ENCODE measurements around the gene RELT. TPM values are rescaled to one million over a fixed set of nuclear protein-coding genes. Genes with fewer than 3 reads are reported as not detected.

Gene RELT
- total and polyA plus RNA-seq, 2 of the 13 experiments (the other 11 are each of a cell fraction or from before 2014, with no cell fraction given): 2.5 to 4.7 TPM

DNA sequence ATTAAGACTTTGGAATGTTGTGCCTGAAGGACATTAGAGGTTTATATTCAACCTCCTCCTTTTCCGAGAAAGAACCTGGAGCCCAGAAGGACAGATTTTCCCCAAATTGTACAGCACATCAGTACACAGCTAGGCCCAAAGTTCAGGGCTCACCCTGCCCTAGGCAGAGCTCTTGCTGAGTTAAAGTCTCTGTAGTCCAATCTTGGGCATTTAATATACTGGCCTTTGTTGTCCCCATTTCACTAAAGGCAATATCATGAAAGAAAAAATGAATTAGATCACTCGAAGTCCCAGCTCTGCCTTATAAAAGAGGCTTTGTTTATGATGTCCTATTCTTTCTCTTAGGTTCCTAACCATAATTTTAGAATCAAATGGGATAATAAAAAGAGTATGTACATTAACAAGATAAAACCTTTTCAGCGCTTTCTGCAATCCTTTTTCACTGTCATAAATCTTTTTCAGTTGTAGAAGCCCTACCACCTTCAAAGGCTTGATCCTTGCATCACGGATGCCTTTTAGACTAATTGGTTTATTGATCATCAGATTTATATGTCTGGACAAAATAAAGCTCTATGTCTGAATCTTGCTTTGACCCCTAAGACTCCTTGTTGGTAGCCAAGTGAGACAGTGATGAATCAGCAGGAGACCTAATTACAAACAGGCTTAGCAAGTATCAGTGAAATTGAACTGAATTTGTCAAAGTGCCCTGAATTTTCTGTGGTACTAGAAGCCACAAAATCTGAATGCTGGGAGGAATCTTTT, 39.8 kb downstream of the RELT start:
- POLR2A ChIA-PET: no interaction called here

More for the DNA sequence above, 39.8 kb downstream of the RELT start:
- Histone ChIP-seq H2AFZ (ENCODE audit: low read length) (no peak overlapping the region), H3K9me3 (ENCODE audit: low read length) (no peaks in the 10 kb centered on the region), H3K36me3 (replicated peaks in 1 of 2; ENCODE audit: control insufficient read depth in 1 of 2, insufficient read depth in 2 of 2, low read length in 2 of 2) (peaks cover 2 to 5% of the 10 kb centered on the region in 2 experiments; a peak in 3 of 5 replicates), H3K9ac (ENCODE audit: insufficient read depth, low read depth, low read length) (no peak overlapping the region), H3K79me2 (ENCODE audit: insufficient read depth, low read length) (no peaks in the 10 kb centered on the region), H3K4me2 (ENCODE audit: low read depth, low read length) (no peak overlapping the region), H3K4me1 (ENCODE audit: insufficient read depth, low read length) (peaks cover 33% of the 10 kb centered on the region), H3K4me3 (replicated peaks in 1 of 3; ENCODE audit: insufficient read depth in 1 of 3, low read depth in 2 of 3, low read length in 3 of 3) (no peak overlapping the region), H3K27ac (ENCODE audit: extremely low read length, insufficient read depth, low read length) (no peak overlapping the region), H4K20me1 (ENCODE audit: insufficient read depth, low read length) (no peaks in the 10 kb centered on the region), H3K27me3 (ENCODE audit: control insufficient read depth in 1 of 2, insufficient read depth in 2 of 2, low read length in 2 of 2) (no peaks in the 10 kb centered on the region)
- no peak for TF ChIP-seq CEBPG (CRISPR knock-in tag; IDR thresholded peaks at IDR 0.05)
- no peak for TF ChIP-seq PAX8 (CRISPR knock-in tag; IDR thresholded peaks at IDR 0.05; ENCODE audit: borderline replicate concordance)
- TF ChIP-seq SNAI1 (CRISPR knock-in tag; IDR thresholded peaks at IDR 0.05; ENCODE audit: borderline replicate concordance): no peak
- TF ChIP-seq SATB2 (CRISPR knock-in tag; IDR thresholded peaks at IDR 0.05): no peak
- TF ChIP-seq, protein P1, sequence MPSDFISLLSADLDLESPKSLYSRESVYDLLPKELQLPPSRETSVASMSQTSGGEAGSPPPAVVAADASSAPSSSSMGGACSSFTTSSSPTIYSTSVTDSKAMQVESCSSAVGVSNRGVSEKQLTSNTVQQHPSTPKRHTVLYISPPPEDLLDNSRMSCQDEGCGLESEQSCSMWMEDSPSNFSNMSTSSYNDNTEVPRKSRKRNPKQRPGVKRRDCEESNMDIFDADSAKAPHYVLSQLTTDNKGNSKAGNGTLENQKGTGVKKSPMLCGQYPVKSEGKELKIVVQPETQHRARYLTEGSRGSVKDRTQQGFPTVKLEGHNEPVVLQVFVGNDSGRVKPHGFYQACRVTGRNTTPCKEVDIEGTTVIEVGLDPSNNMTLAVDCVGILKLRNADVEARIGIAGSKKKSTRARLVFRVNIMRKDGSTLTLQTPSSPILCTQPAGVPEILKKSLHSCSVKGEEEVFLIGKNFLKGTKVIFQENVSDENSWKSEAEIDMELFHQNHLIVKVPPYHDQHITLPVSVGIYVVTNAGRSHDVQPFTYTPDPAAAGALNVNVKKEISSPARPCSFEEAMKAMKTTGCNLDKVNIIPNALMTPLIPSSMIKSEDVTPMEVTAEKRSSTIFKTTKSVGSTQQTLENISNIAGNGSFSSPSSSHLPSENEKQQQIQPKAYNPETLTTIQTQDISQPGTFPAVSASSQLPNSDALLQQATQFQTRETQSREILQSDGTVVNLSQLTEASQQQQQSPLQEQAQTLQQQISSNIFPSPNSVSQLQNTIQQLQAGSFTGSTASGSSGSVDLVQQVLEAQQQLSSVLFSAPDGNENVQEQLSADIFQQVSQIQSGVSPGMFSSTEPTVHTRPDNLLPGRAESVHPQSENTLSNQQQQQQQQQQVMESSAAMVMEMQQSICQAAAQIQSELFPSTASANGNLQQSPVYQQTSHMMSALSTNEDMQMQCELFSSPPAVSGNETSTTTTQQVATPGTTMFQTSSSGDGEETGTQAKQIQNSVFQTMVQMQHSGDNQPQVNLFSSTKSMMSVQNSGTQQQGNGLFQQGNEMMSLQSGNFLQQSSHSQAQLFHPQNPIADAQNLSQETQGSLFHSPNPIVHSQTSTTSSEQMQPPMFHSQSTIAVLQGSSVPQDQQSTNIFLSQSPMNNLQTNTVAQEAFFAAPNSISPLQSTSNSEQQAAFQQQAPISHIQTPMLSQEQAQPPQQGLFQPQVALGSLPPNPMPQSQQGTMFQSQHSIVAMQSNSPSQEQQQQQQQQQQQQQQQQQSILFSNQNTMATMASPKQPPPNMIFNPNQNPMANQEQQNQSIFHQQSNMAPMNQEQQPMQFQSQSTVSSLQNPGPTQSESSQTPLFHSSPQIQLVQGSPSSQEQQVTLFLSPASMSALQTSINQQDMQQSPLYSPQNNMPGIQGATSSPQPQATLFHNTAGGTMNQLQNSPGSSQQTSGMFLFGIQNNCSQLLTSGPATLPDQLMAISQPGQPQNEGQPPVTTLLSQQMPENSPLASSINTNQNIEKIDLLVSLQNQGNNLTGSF (CRISPR knock-in tag; IDR thresholded peaks at IDR 0.05): no peak
- TF ChIP-seq ZNF264 (CRISPR knock-in tag; IDR thresholded peaks at IDR 0.05): no peak
- TF ChIP-seq SPEN (CRISPR knock-in tag; IDR thresholded peaks at IDR 0.05; ENCODE audit: low read depth): no peak
- TF ChIP-seq ZNF230 (CRISPR knock-in tag; IDR thresholded peaks at IDR 0.05): no peak
- TF ChIP-seq, protein P2, sequence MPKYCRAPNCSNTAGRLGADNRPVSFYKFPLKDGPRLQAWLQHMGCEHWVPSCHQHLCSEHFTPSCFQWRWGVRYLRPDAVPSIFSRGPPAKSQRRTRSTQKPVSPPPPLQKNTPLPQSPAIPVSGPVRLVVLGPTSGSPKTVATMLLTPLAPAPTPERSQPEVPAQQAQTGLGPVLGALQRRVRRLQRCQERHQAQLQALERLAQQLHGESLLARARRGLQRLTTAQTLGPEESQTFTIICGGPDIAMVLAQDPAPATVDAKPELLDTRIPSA (CRISPR knock-in tag; IDR thresholded peaks at IDR 0.05; ENCODE audit: borderline replicate concordance): no peak
- TF ChIP-seq, protein P3, sequence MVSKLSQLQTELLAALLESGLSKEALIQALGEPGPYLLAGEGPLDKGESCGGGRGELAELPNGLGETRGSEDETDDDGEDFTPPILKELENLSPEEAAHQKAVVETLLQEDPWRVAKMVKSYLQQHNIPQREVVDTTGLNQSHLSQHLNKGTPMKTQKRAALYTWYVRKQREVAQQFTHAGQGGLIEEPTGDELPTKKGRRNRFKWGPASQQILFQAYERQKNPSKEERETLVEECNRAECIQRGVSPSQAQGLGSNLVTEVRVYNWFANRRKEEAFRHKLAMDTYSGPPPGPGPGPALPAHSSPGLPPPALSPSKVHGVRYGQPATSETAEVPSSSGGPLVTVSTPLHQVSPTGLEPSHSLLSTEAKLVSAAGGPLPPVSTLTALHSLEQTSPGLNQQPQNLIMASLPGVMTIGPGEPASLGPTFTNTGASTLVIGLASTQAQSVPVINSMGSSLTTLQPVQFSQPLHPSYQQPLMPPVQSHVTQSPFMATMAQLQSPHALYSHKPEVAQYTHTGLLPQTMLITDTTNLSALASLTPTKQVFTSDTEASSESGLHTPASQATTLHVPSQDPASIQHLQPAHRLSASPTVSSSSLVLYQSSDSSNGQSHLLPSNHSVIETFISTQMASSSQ (IDR thresholded peaks at IDR 0.05; ENCODE audit: low read depth): no peak
- TF ChIP-seq, protein P3 (CRISPR knock-in tag; IDR thresholded peaks at IDR 0.05; ENCODE audit: borderline replicate concordance): no peak
- no peak for TF ChIP-seq RFX1 (IDR thresholded peaks at IDR 0.05)
- no peak for TF ChIP-seq SCMH1 (CRISPR knock-in tag; IDR thresholded peaks at IDR 0.05; ENCODE audit: borderline replicate concordance)
- TF ChIP-seq ZC3H13 (CRISPR knock-in tag; IDR thresholded peaks at IDR 0.05): no peak
- 66% methylated on average over 4 of the region's 4 CpGs for WGBS (ENCODE audit: low lambda C conversion rate)
- no peak for DNase-seq (ENCODE audit: low spot score)
- in situ Hi-C loops (cut with HindIII; ENCODE audit: extremely low pct_ligation_motif_present, low pct_unique_long_range_greater_than_20kb) (no loop called here), intact Hi-C loops (cut with micrococcal nuclease; ENCODE audit: unreplicated experiment) (loop anchor here (5.0 kb wide), 1 partner anchor 516 kb away; no protein-coding TSS in a partner anchor)
- CTCF ChIA-PET (ENCODE audit: low intra/inter-chr PET ratio, low total read pairs): no interaction called here
- FAIRE-seq: no peak
- peak; percentile 52; the same call in 2 of the 3 replicates for ATAC-seq
- no TSS peak for BruUV-seq (replicated peaks)
